ENCODE measurements around the gene HDHD5.
"Not testable (repeated sequence)": the region's sequence is repeated elsewhere in the genome, so short reads cannot be mapped to it uniquely, and the experiment has no call there.

Gene HDHD5

DNA sequence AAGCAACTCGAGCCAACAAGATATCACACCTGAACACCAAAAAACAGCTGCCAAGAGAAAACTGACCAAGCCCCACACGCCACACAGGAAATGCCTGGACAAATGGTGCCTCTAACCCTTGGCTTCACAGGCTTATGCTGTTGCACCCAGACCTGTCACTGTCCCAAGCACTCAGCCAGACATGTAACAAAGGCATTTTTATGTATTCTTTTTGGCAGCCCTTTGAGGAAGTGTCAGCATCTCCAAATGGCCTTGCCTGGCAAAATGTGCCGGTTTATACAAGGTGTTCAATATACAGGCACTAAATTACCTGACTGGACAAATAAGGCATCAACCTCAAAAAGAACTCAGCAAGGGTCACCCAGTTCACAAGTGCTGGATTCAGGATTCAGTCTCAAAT lies 6.1 kb downstream of the HDHD5 start:
- DNase-seq = no peak

DNA sequence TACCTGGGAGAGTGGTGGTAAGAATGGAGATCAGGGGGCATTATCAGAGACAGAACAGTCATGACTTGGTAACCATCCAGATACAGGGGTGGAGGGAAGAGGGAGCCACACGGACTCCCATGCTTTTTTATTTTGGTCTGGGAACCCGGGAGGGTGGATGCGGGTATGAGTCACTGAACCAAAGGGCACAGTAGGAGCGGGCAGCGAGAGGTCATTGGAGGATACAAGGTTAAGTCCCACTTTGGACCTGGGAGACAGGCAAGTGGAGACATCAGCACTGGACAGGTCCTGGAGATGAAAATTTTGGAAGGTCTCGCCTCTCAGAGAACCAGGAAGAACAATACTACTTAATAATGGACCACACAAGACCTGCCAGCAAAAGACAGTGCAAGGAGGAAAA lies 6.7 kb downstream of the HDHD5 start:
- no peak for DNase-seq

GRCh38 chr22:17149076-17149815 lies 9.8 kb downstream of the HDHD5 start:
- DNase-seq = no peak

- DNase-seq = not testable (repeated sequence)
Observed at GRCh38 chr22:17147458-17147857, 11.6 kb downstream of the HDHD5 start.

- no peak for DNase-seq
Observed at GRCh38 chr22:17145021-17145680, 13.9 kb downstream of the HDHD5 start.

DNA sequence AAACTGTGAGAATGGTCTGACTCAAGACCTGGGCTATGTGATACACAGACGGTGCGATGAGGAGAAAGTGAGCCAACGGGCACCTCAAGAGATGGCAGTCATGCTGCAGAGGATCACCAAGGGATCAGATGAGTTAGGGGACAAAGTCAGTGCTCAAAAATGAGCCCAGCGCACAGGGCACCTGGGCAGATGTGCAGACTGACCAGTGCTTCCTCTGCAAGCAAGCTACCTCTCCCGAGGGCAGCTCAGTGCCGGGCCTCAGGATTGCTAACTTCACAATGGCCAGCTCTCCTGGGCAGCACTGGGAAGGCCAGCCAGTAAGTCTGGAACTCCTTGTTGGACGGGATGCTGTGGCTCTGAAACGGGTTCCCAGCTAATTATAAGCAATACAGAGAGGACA lies 15.3 kb downstream of the HDHD5 start:
- DNase-seq = no peak

- DNase-seq = no peak
Observed at GRCh38 chr22:17143101-17143500, 16.0 kb downstream of the HDHD5 start.

DNA sequence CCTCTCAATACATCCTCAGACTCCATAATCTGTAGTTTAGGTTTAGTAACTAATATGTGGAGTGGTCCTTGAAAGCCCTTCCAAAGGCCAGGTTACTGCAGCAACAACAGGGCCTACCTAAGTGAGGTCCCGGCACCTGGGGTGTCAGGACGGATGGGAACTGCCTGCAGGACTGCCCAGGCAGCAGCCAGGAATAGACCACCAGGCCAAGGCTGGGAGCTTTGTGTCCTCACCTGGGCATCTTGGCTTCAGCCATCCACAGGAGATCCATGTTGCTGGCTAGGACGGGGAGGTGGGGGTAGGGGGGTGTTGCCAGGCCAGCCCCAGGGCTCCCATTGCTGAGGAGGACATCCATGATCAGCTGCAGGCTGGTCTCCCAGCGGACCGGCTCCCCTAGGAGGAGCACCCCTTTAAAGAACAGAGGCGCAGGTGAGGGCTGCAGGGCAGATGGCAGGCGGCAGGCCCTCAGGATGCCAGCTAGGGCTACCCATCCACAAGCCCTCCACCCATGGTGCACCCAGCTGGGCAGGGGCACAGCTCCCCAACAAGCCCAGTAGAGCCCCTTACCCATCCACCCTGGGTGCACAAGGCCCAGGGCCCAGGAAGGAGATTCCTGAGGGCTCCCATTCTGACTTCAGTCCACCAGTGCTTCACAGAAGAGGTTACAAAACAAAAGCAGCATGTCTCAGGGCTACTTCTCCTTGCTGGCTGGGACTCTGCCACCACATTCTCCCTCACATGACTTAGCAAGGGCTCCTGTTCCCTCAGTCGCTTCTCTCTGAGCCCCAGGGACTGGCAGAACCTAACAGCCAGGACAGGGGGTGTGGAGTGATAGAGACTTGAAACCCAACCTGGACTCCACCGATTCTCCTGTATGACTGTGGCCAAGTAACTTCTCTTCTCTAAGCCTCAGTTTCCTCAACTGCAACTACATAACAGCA lies 18.0 kb downstream of the HDHD5 start:
- DNase-seq = no peak

DNA sequence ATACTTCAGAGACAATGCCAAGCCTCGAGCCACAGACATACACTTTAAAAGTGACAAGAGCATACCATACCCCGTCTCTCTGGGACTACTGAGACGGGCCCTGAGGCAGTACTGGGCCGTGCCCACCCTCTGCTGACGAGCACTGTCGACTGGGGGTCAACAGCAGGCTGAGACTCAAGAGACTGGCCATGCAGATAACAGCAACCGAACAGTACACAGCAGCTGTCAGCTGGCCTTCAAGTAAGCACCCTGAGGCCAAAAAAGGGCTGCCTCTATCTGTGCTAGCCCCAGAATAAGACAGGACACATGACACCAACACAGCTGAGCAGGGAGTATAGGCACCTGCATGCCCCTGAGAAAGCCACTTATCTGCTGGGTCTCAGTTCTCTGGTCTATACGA lies 19.1 kb downstream of the HDHD5 start:
- DNase-seq = no peak

DNA sequence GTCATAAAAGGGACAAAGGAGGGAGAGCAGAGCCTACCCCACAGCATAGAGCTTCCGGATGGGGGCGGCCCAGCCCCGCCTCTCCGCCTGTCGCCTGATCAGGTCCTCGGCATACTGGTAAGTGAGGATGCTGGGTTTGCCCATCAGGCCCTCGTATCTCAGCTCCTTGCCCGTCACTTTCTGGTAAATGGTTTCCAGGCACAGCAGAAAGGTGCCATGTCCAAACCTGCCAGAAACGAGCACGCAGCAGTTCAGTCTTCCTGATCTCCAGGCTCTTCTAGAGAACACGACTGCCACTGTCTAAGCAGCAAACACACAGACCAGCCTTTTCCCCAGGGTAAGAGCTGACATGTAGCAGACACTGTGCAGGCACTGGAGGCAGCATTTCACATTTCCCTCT lies 20.6 kb downstream of the HDHD5 start:
- DNase-seq = no peak

DNA sequence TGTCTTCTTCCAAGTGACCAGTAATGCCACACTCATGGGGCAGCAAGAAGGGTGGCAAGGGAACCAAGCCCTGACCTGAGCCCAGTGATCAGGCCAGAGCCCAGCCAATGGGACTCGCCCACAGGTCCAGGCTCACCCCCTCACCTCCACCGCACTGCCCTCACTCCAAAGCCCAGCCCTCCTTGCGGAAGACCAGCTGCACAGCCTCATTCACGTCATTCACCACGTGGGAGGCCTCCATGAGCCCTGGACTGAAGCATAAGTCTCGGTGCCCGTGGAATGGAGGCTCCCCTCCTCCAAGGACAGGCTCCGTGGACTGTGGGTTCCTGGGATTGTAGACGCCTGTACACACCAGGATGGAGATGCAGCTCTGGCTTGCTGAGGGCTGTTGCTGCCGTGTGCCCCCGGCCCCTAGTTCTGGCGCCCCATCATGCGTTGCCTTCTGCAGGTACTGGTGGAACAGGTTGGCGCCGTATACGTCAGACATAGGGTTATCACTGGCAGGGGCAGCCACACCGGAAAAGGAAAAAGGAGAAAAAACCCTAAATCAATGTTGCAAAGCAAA lies 21.1 kb downstream of the HDHD5 start:
- DNase-seq = no peak

GRCh38 chr22:17137170-17137569 lies 21.9 kb downstream of the HDHD5 start:
- no peak for DNase-seq

DNA sequence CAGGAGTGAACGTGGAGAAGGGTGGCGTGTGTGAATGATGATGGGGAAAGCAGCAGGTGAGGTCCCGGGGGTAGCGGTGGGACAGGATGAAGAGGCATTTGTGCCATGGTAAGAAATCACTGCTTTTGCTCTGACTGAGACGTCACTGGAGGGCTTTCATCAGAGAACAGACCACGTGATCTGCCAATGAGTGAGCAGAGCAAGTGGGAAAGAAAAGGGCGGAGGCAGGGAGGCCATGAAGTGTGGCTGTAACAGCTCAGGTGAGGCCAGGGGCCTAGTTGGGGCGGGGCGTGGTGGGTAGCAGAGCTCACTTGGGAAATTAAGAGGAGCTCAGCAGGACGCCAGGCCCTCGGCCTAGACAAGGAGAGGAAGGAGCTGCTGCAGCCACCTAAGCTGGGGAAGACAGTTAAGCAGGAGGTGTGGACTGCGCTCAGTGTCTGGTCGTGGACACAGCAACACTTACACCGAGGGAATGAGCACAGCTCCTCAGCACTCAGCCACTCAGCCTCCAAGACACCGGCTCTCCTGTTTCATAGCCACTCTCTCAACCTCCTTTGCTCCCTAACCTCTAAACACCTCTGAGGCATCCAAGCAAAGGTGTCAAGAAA lies 23.8 kb downstream of the HDHD5 start:
- no peak for DNase-seq

DNA sequence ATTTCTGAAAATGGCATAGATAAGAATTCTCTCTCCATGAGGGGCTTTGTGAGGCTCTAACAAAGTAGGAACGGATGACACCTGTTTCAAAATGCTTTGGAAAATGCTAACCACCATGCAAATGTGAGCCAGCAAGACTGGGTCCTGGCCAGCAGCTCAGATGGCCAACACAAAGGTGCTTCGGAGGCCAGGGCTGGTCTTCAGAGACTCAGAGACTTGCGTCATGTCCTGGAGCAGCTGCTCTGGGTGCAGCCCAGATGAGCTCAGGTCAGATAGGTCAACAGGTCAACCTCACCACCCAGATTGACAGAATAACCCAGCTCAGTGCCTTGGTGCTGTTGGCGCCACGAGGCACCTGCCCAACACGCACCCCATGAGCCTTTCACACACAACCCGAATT lies 25.9 kb downstream of the HDHD5 start:
- no peak for DNase-seq

- no peak for DNase-seq
Observed at GRCh38 chr22:17132112-17132511, 27.0 kb downstream of the HDHD5 start.

- DNase-seq = peak; percentile 39
Observed at GRCh38 chr22:17131686-17132085, 27.4 kb downstream of the HDHD5 start.

GRCh38 chr22:17130199-17130598 lies 28.9 kb downstream of the HDHD5 start:
- no peak for DNase-seq

- peak; percentile 63 for DNase-seq
Observed at GRCh38 chr22:17121233-17122195, 37.6 kb downstream of the HDHD5 start, which contains the start of gene TMEM121B. TSS of gene TMEM121B (minus strand) at chr22:17121360. CDS start at chr22:17121127, 233 bp downstream.

DNA sequence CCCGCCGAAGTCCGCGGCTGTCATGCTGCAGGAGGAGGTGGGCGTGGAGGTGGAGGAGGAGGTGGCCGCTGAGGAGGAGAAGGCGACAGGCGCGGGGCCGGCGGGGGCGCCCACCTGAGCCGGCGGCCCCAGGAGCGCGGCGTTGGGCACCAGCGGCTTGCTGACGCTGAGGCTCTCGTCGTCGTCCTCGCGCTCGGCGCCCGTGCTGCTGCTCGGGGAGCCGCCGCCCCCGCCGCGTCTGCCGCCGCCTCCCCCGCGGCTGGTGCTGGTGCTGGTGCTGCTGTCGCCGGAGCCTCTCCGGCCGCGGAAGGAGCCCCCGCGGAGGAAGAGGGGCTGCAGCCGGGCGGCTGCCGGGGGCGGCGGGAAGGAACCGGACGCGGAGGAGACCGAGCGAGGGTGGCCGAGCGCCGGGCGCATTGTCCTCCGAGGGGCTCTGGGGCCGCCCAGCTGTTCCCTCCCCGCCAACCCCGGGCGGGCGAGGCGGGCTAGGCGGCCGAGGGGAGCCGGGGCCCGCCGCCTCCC lies 38.3 kb downstream of the HDHD5 start:
- no peak for DNase-seq

- no peak for DNase-seq
Observed at GRCh38 chr22:17120281-17120680, 38.8 kb downstream of the HDHD5 start.
